Gastroesophageal sphincter (tissue), 3 donors: ENCODE measurements around the gene CCSER1.

Source experiments
- CTCF ChIP-seq, 4 experiments: fragments of 200-600 bp in 2 of 4; fragments of 450-650 bp in 2 of 4; sonication (generic) in 1 of 4; IDR thresholded peaks; one replicate each; pipeline ENCODE4 v1.5.1; 2017 to 2019; ENCODE audit warnings: antibody characterized with exemption in 4 of 4, mild to moderate bottlenecking in 2 of 4, moderate library complexity in 2 of 4
- POLR2A ChIP-seq, 2 donors: fragments of 450-650 bp; IDR thresholded peaks; one replicate each; pipeline ENCODE4 v1.6.1; 2017; ENCODE audit warnings: antibody characterized with exemption in 2 of 2, mild to moderate bottlenecking in 2 of 2, moderate library complexity in 1 of 2
- POLR2AphosphoS5 ChIP-seq: sonication (generic); formaldehyde crosslinking; IDR thresholded peaks from one replicate; pipeline ENCODE4 v1.6.1; 2017; ENCODE audit warnings: antibody characterized with exemption

- TF ChIP-seq POLR2A (IDR thresholded peaks at IDR 0.05) (no peak), POLR2AphosphoS5 (no peak), CTCF (IDR thresholded peaks at IDR 0.05) (no peak)
Observed at GRCh38 chr4:91283726-91284230, 1156.6 kb downstream of the CCSER1 start.
